Peyer's patch (tissue), 4 donors: ENCODE data around the gene PPM1M.

Experiments used
- CTCF ChIP-seq, 6 experiments: fragments of 450-650 bp in 4 of 6; fragments of 200-600 bp in 2 of 6; sonication (generic) in 1 of 6; IDR thresholded peaks; one replicate each; pipeline ENCODE4 v1.5.1; 2017 to 2019; ENCODE audit warnings: antibody characterized with exemption in 6 of 6, mild to moderate bottlenecking in 3 of 6, moderate library complexity in 1 of 6
- POLR2A ChIP-seq, 2 donors: fragments of 450-650 bp; IDR thresholded peaks; one replicate each; pipeline ENCODE4 v1.5.1; 2017; ENCODE audit warnings: antibody characterized with exemption in 2 of 2, mild to moderate bottlenecking in 2 of 2, moderate library complexity in 2 of 2

GRCh38 chr3:52256622-52257021 is 11.1 kb downstream of the PPM1M start:
- no peak for TF ChIP-seq CTCF (IDR thresholded peaks at IDR 0.05)
- no peak for TF ChIP-seq POLR2A (IDR thresholded peaks at IDR 0.05)
